IMR-90 (cell line): ENCODE measurements around the gene RAB14. TPM values are rescaled to one million over a fixed set of nuclear protein-coding genes. Genes with fewer than 3 reads are reported as not detected.

Experiments
- ATAC-seq: fragments of 200-7000 bp; cut with Tn5 transposase; 2 replicates; pipeline ENCODE4 v1.9.1; 2020; ENCODE audit warnings: low read depth, mild to moderate bottlenecking, moderate library complexity
- BruUV-seq: library from RNA; stranded (reverse); fragments of 400-500 nt; replicated peaks from 2 replicates; lab custom pipeline; 2021; lab: Mats Ljungman, UMichigan
- CTCF ChIA-PET: fragments of 300-600 bp; formaldehyde crosslinking; extraction: SDS; loops from one replicate; lab custom pipeline; 2021; ENCODE audit warnings: antibody characterized with exemption; lab: Yijun Ruan, JAX
- POLR2A ChIA-PET: fragments of 300-600 bp; sonication (Branson Sonifier 250); formaldehyde crosslinking; loops from one replicate; lab custom pipeline; 2022; ENCODE audit warnings: antibody characterized with exemption; ENCODE audit not compliant: unreplicated experiment; lab: Charles Lee
- DNase-seq: peaks from one replicate; pipeline ENCODE4 v3.0.0; 2013
- H2AFZ ChIP-seq: replicated peaks from 2 replicates; pipeline ENCODE3; 2013; ENCODE audit warnings: low read length, mild to moderate bottlenecking; ENCODE audit not compliant: poor library complexity
- H2AK5ac ChIP-seq: 2 replicates; pipeline ENCODE4 v1.6.1; 2013; ENCODE audit warnings: low read depth, low read length, inconsistent platforms
- H2AK9ac ChIP-seq: replicated peaks from 2 replicates; pipeline ENCODE3; 2013; ENCODE audit warnings: mild to moderate bottlenecking, low read depth, low read length, moderate library complexity; ENCODE audit not compliant: poor library complexity
- H2BK120ac ChIP-seq: 2 replicates; pipeline ENCODE4 v1.6.1; 2013; ENCODE audit warnings: low read depth, low read length, inconsistent platforms
- H2BK15ac ChIP-seq: 3 replicates; pipeline ENCODE4 v1.6.1; 2013; ENCODE audit warnings: low read depth, low read length, inconsistent platforms
- H2BK20ac ChIP-seq: 2 replicates; pipeline ENCODE4 v1.6.1; 2013; ENCODE audit warnings: low read depth, mild to moderate bottlenecking, inconsistent platforms, low read length, moderate library complexity
- H2BK5ac ChIP-seq: 2 replicates; pipeline ENCODE4 v1.6.1; 2013; ENCODE audit warnings: mild to moderate bottlenecking, low read depth, low read length, inconsistent platforms; ENCODE audit not compliant: poor library complexity, severe bottlenecking
- H3K14ac ChIP-seq: replicated peaks from 2 replicates; pipeline ENCODE4 v1.6.1; 2013; ENCODE audit warnings: low read depth, low read length, inconsistent platforms
- H3K18ac ChIP-seq: 2 replicates; pipeline ENCODE4 v1.6.1; 2013; ENCODE audit warnings: low read depth, low read length, control low read depth
- H3K23ac ChIP-seq: 2 replicates; pipeline ENCODE4 v1.6.1; 2013; ENCODE audit warnings: low read depth, low read length, inconsistent platforms
- H3K27ac ChIP-seq: 2 replicates; pipeline ENCODE4 v1.5.1; 2013; ENCODE audit warnings: mild to moderate bottlenecking, control low read depth, low read length; ENCODE audit not compliant: insufficient read depth
- H3K27me3 ChIP-seq: 2 replicates; pipeline ENCODE4 v1.6.1; 2013; ENCODE audit warnings: low read length; ENCODE audit not compliant: control insufficient read depth, insufficient read depth
- H3K36me3 ChIP-seq: 2 replicates; pipeline ENCODE4 v1.6.1; 2013; ENCODE audit warnings: low read length, mixed read lengths; ENCODE audit not compliant: control insufficient read depth, insufficient read depth
- H3K4ac ChIP-seq: 2 replicates; pipeline ENCODE4 v1.6.1; 2013; ENCODE audit warnings: low read depth, low read length, inconsistent platforms
- H3K4me1 ChIP-seq: 2 replicates; pipeline ENCODE4 v1.6.1; 2013; ENCODE audit warnings: low read length, mixed read lengths; ENCODE audit not compliant: control insufficient read depth, insufficient read depth
- H3K4me2 ChIP-seq: 2 replicates; pipeline ENCODE4 v1.6.1; 2013; ENCODE audit warnings: low read depth, mild to moderate bottlenecking, control low read depth, low read length, moderate library complexity
- H3K4me3 ChIP-seq: 2 replicates; pipeline ENCODE4 v1.5.1; 2013; ENCODE audit warnings: low read depth, mild to moderate bottlenecking, control low read depth, low read length, moderate library complexity; ENCODE audit not compliant: insufficient read depth
- H3K56ac ChIP-seq: 2 replicates; pipeline ENCODE4 v1.6.1; 2013; ENCODE audit warnings: low read length, inconsistent platforms; ENCODE audit not compliant: insufficient read depth; ENCODE audit errors: extremely low read depth
- H3K79me1 ChIP-seq, 2 experiments: 2 replicates each; pipeline ENCODE4 v1.6.1; 2013; ENCODE audit warnings: low read length in 2 of 2, inconsistent platforms in 1 of 2, low read depth in 1 of 2
- H3K9ac ChIP-seq: 2 replicates; pipeline ENCODE4 v1.6.1; 2013; ENCODE audit warnings: low read depth, low read length, control low read depth
- H3K9me1 ChIP-seq: 2 replicates; pipeline ENCODE4 v1.6.1; 2013; ENCODE audit warnings: low read length, inconsistent platforms; ENCODE audit not compliant: insufficient read depth
- H3K9me3 ChIP-seq: 2 replicates; pipeline ENCODE4 v1.6.1; 2013; ENCODE audit warnings: low read length; ENCODE audit not compliant: control insufficient read depth, insufficient read depth
- H4K20me1 ChIP-seq: 2 replicates; pipeline ENCODE4 v1.6.1; 2013; ENCODE audit warnings: low read length, inconsistent platforms; ENCODE audit not compliant: insufficient read depth
- H4K5ac ChIP-seq: 2 replicates; pipeline ENCODE4 v1.6.1; 2013; ENCODE audit warnings: mild to moderate bottlenecking, low read depth, low read length, control low read depth
- H4K8ac ChIP-seq, 2 experiments: 2 replicates each; pipeline ENCODE4 v1.6.1; 2013; ENCODE audit warnings: low read depth in 2 of 2, low read length in 2 of 2, control low read depth in 1 of 2, inconsistent platforms in 1 of 2
- H4K91ac ChIP-seq: 2 replicates; pipeline ENCODE4 v1.6.1; 2013; ENCODE audit warnings: low read depth, low read length, inconsistent platforms; ENCODE audit not compliant: insufficient read depth
- BHLHE40 ChIP-seq: fragments of 150-350 bp; IDR thresholded peaks from 2 replicates; pipeline ENCODE4 v1.6.1; 2016; ENCODE audit warnings: mild to moderate bottlenecking, low read depth, low read length
- CEBPB ChIP-seq: IDR thresholded peaks from 2 replicates; pipeline ENCODE4 v1.6.1; 2012; ENCODE audit warnings: low read depth, low read length, improper control_type of control experiment
- MAFK ChIP-seq: IDR thresholded peaks from 2 replicates; pipeline ENCODE4 v1.6.1; 2012; ENCODE audit warnings: low read depth, low read length, improper control_type of control experiment
- POLR2A ChIP-seq: IDR thresholded peaks from 2 replicates; pipeline ENCODE4 v1.6.1; 2012; ENCODE audit warnings: mild to moderate bottlenecking, low read depth, low read length
- RAD21 ChIP-seq: IDR thresholded peaks from 2 replicates; pipeline ENCODE4 v1.6.1; 2012; ENCODE audit warnings: low read length, improper control_type of control experiment
- SMC3 ChIP-seq: fragments of 150-350 bp; IDR thresholded peaks from 2 replicates; pipeline ENCODE4 v1.6.1; 2016; ENCODE audit warnings: low read depth, mild to moderate bottlenecking, antibody characterized with exemption, low read length, moderate library complexity
- USF2 ChIP-seq: fragments of 150-350 bp; IDR thresholded peaks from 2 replicates; pipeline ENCODE4 v1.6.1; 2017; ENCODE audit warnings: mild to moderate bottlenecking, antibody characterized with exemption, low read length, low read depth
- WGBS, 2 experiments: methylation state at CpG; one replicate each; pipeline versions ENCODE4 v1.1.5 to v1.1.7; 2013; ENCODE audit warnings: missing lambda C conversion rate in 2 of 2; ENCODE audit not compliant: insufficient read length in 1 of 2; ENCODE audit errors: extremely low coverage in 2 of 2; 5-methylcytosine and 5-hydroxymethylcytosine counted together
- dilution Hi-C: fragments of 300-500 bp; cut with HindIII; formaldehyde crosslinking; loops from one replicate; pipeline ENCODE4 v1.14.3; 2018; ENCODE audit warnings: low sequenced_read_pairs; ENCODE audit not compliant: unreplicated experiment
- in situ Hi-C: fragments of 300-500 bp; cut with MboI; formaldehyde crosslinking; loops from 3 replicates; pipeline ENCODE4 v1.14.3; 2019; ENCODE audit warnings: low sequenced_read_pairs, inconsistent platforms, mixed read lengths
- intact Hi-C: fragments of 100-400 bp; cut with micrococcal nuclease; formaldehyde crosslinking; loops from 2 replicates; pipeline ENCODE4 v1.10.0; 2022
- polyA plus RNA-seq, 3 experiments: library from polyadenylated mRNA; depleted of rRNA; stranded (reverse); fragments of >200 nt; gene quantifications; 2 replicates each; pipeline ENCODE4 v1.2.3, GENCODE V29; 2012; ENCODE audit warnings: low replicate concordance in 1 of 3
- total RNA-seq: library from RNA; depleted of rRNA; stranded (reverse); fragments of >200 nt; gene quantifications from 2 replicates; pipeline ENCODE4 v1.2.3, GENCODE V29; 2012

RAB14 gene
- total and polyA plus RNA-seq, 2 of the 4 experiments (the other 2 are of a cell fraction): 20.1 to 29.3 TPM

- dilution Hi-C loops (no loop called here), in situ Hi-C loops (no loop called here), intact Hi-C loops (no loop called here)
- Histone ChIP-seq H2BK20ac (no peak overlapping the region), H2BK120ac (no peak overlapping the region), H2AFZ (no peak overlapping the region), H3K36me3 (no peaks in the 10 kb centered on the region), H3K23ac (no peak overlapping the region), H4K20me1 (no peaks in the 10 kb centered on the region), H2AK9ac (no peak overlapping the region), H3K14ac (no peak overlapping the region), H3K79me1 (peaks cover 0 to 3% of the 10 kb centered on the region in 2 experiments; a peak in 1 of 4 replicates), H3K18ac (no peak overlapping the region), H4K91ac (no peak overlapping the region), H3K27me3 (no peaks in the 10 kb centered on the region), H4K5ac (no peak overlapping the region), H3K56ac (no peak overlapping the region), H3K4me1 (no peaks in the 10 kb centered on the region), H4K8ac (no peak overlapping the region), H3K4me2 (no peak overlapping the region), H2BK5ac (no peak overlapping the region), H3K9ac (no peak overlapping the region), H3K9me3 (no peaks in the 10 kb centered on the region), H3K4me3 (no peak overlapping the region), H2AK5ac (no peak overlapping the region), H3K9me1 (0 out of 2 replicates have a peak, but pooled peaks cover 3% of the 10 kb centered on the region), H3K27ac (no peak overlapping the region), H2BK15ac (no peak overlapping the region), H3K4ac (no peak overlapping the region)
- CTCF ChIA-PET: no interaction called here
- no peak for TF ChIP-seq USF2
- no peak for TF ChIP-seq RAD21
- TF ChIP-seq MAFK: no peak
- no peak for TF ChIP-seq POLR2A
- TF ChIP-seq BHLHE40: no peak
- no peak for TF ChIP-seq SMC3
- no peak for TF ChIP-seq CEBPB
- BruUV-seq: no TSS peak
- POLR2A ChIA-PET: interaction anchor here (0.7 kb wide), 1 partner anchor 47 kb away, joined by 5 read pairs; no protein-coding TSS in a partner anchor
- DNase-seq (no peak), ATAC-seq (no peak)
- whole genome bisulfite sequencing, 2 experiments: no CpG with 5 or more reads among the region's 3 CpGs
Measured at GRCh38 chr9:121219530-121219929, 17.9 kb upstream of the RAB14 start.
